NB4 (cell line): ENCODE results near the gene PROZ.

Source experiments
- DNase-seq: peaks from one replicate; pipeline ENCODE4 v3.0.0; 2010; ENCODE audit warnings: low read depth
- H3K4me3 ChIP-seq: one replicate; pipeline ENCODE4 v1.5.1; 2011; ENCODE audit warnings: mild to moderate bottlenecking, low read depth, low read length, moderate library complexity
- CTCF ChIP-seq: IDR thresholded peaks from one replicate; pipeline ENCODE4 v1.5.1; 2012; ENCODE audit warnings: low read depth, low read length
- MAX ChIP-seq: IDR thresholded peaks from 2 replicates; pipeline ENCODE4 v1.6.1; 2011; ENCODE audit warnings: low read depth, low read length
- MYC ChIP-seq: IDR thresholded peaks from 2 replicates; pipeline ENCODE4 v1.6.1; 2011; ENCODE audit warnings: low read depth, low read length
- POLR2A ChIP-seq: IDR thresholded peaks from 2 replicates; pipeline ENCODE4 v1.6.1; 2011; ENCODE audit warnings: mild to moderate bottlenecking; ENCODE audit not compliant: insufficient read length; ENCODE audit errors: extremely low read depth

The PROZ gene

GRCh38 chr13:113155982-113156655 lies 2.3 kb upstream of the PROZ start:
- DNase-seq = no peak
- no peak overlapping the region for H3K4me3 ChIP-seq
- TF ChIP-seq MAX (no peak), CTCF (no peak), MYC (no peak), POLR2A (no peak)

- H3K4me3 ChIP-seq = no peak overlapping the region
- TF ChIP-seq MYC = no peak
- no peak for TF ChIP-seq CTCF
- TF ChIP-seq MAX = no peak
- no peak for TF ChIP-seq POLR2A
- DNase-seq = no peak
These were observed 1.1 kb upstream of the PROZ start for GRCh38 chr13:113157206-113157928.

GRCh38 chr13:113158946-113159345 lies 498 bp downstream of the PROZ start:
- H3K4me3 ChIP-seq = no peak overlapping the region
- DNase-seq = no peak
- TF ChIP-seq CTCF (no peak), MYC (no peak), MAX (no peak), POLR2A (no peak)

- no peak for DNase-seq
- no peak overlapping the region for H3K4me3 ChIP-seq
- no peak for TF ChIP-seq MYC
- no peak for TF ChIP-seq POLR2A
- TF ChIP-seq CTCF = no peak
- no peak for TF ChIP-seq MAX
These were observed 1.3 kb downstream of the PROZ start for GRCh38 chr13:113159701-113160100.

GRCh38 chr13:113160983-113161382 lies 2.5 kb downstream of the PROZ start:
- TF ChIP-seq CTCF (no peak), POLR2A (no peak), MYC (no peak), MAX (no peak)
- DNase-seq = no peak
- H3K4me3 ChIP-seq = no peak overlapping the region
